OCI-LY7 (cell line): ENCODE results near the gene SLC35E1. TPM values are rescaled to one million over a fixed set of nuclear protein-coding genes. Genes with fewer than 3 reads are reported as not detected.

Experiments used
- BruUV-seq: library from RNA; stranded (reverse); fragments of 400-500 nt; replicated peaks from 2 replicates; lab custom pipeline; 2021; lab: Mats Ljungman, UMichigan
- CTCF ChIA-PET: fragments of 300-600 bp; sonication (Branson Sonifier 250); formaldehyde crosslinking; loops from one replicate; lab custom pipeline; 2022; ENCODE audit warnings: antibody characterized with exemption; ENCODE audit not compliant: unreplicated experiment; lab: Charles Lee
- POLR2A ChIA-PET: fragments of 300-600 bp; sonication (Branson Sonifier 250); formaldehyde crosslinking; loops from one replicate; lab custom pipeline; 2022; ENCODE audit warnings: antibody characterized with exemption; lab: Charles Lee
- DNase-seq: peaks from one replicate; pipeline ENCODE4 v3.0.0-alpha.2; 2015; ENCODE audit warnings: low spot score
- H2AFZ ChIP-seq: fragments of 200-600 bp; sonication (generic), shearing (Covaris generic); 2 replicates; pipeline ENCODE4 v1.6.1; 2014; ENCODE audit warnings: mild to moderate bottlenecking, antibody characterized with exemption, low read length, moderate library complexity
- H3K27ac ChIP-seq: fragments of 200-600 bp; sonication (generic); 2 replicates; pipeline ENCODE4 v1.5.1; 2014; ENCODE audit warnings: mixed run types, low read depth, mild to moderate bottlenecking, moderate library complexity, low read length, inconsistent platforms; ENCODE audit not compliant: poor library complexity, severe bottlenecking
- H3K36me3 ChIP-seq: fragments of 200-600 bp; sonication (generic); 2 replicates; pipeline ENCODE4 v1.6.1; 2014; ENCODE audit warnings: mild to moderate bottlenecking, antibody characterized with exemption, low read length, moderate library complexity, mixed read lengths; ENCODE audit not compliant: insufficient read depth
- H3K4me1 ChIP-seq: fragments of 200-600 bp; sonication (generic); 2 replicates; pipeline ENCODE4 v1.5.1; 2014; ENCODE audit warnings: mild to moderate bottlenecking, low read length; ENCODE audit not compliant: insufficient read depth, poor library complexity, severe bottlenecking
- H3K4me2 ChIP-seq: fragments of 200-600 bp; sonication (generic); 2 replicates; pipeline ENCODE4 v1.6.1; 2014; ENCODE audit warnings: mild to moderate bottlenecking, low read length
- H3K4me3 ChIP-seq: fragments of 200-600 bp; sonication (generic); 2 replicates; pipeline ENCODE4 v1.5.1; 2014; ENCODE audit warnings: mild to moderate bottlenecking, low read depth, low read length; ENCODE audit not compliant: poor library complexity, severe bottlenecking
- H3K79me2 ChIP-seq: fragments of 200-600 bp; sonication (generic); 2 replicates; pipeline ENCODE4 v1.6.1; 2016; ENCODE audit warnings: low read depth, mild to moderate bottlenecking, low read length, moderate library complexity, mixed read lengths; ENCODE audit not compliant: insufficient read depth
- H3K9me2 ChIP-seq: fragments of 200-600 bp; sonication (generic); 2 replicates; pipeline ENCODE4 v1.6.1; 2016; ENCODE audit warnings: mild to moderate bottlenecking, low read length, mixed read lengths; ENCODE audit not compliant: insufficient read depth
- H3K9me3 ChIP-seq: fragments of 200-600 bp; sonication (generic); 2 replicates; pipeline ENCODE4 v1.6.1; 2014; ENCODE audit warnings: mild to moderate bottlenecking, mixed run types, low read length, mixed read lengths
- H4K20me1 ChIP-seq: fragments of 200-600 bp; sonication (generic); 2 replicates; pipeline ENCODE4 v1.6.1; 2014; ENCODE audit warnings: mild to moderate bottlenecking, antibody characterized with exemption, low read length, moderate library complexity, mixed read lengths; ENCODE audit not compliant: insufficient read depth
- EZH2phosphoT487 ChIP-seq: fragments of 200-600 bp; sonication (generic); IDR thresholded peaks from 2 replicates; pipeline ENCODE4 v1.6.1; 2018; ENCODE audit warnings: low read depth, borderline replicate concordance, mild to moderate bottlenecking, mixed run types, antibody characterized with exemption, low read length, moderate library complexity, mixed read lengths
- intact Hi-C: fragments of 100-400 bp; cut with micrococcal nuclease; formaldehyde crosslinking; loops from one replicate; pipeline ENCODE4 v1.10.0; 2022; ENCODE audit not compliant: unreplicated experiment
- total RNA-seq, 2 experiments: library from RNA; depleted of rRNA in 1 of 2; stranded (reverse); fragments of >200 nt in 1 of 2; shearing (Covaris generic) in 1 of 2; gene quantifications; 2 replicates each; pipeline ENCODE4 v1.2.3, GENCODE V29; 2014 to 2022
- TF ChIP-seq, protein P1 (sequence below): fragments of 200-600 bp; sonication (generic); conservative IDR thresholded peaks from 2 replicates; pipeline ENCODE4 v1.5.1; 2014; ENCODE audit warnings: mild to moderate bottlenecking, antibody characterized with exemption, low read length, moderate library complexity, mixed read lengths

The SLC35E1 gene
- total RNA-seq, 2 experiments from 2014 or later: 21.1 to 41.2 TPM

GRCh38 chr19:16581971-16582343, 9.7 kb upstream of the SLC35E1 start:
- CTCF ChIA-PET: interaction anchor here (0.6 kb wide), 1 partner anchor 8 kb away, joined by 3 read pairs; no protein-coding TSS in a partner anchor
- POLR2A ChIA-PET: no interaction called here
- no peak overlapping the region for H3K4me2 ChIP-seq

GRCh38 chr19:16581145-16581970, 9.1 kb upstream of the SLC35E1 start:
- ChIA-PET POLR2A (no interaction called here), CTCF (interaction anchor here (0.6 kb wide), 1 partner anchor 8 kb away, joined by 3 read pairs; no protein-coding TSS in a partner anchor)
- Histone ChIP-seq H3K9me2 (no peaks in the 10 kb centered on the region), H3K9me3 (no peaks in the 10 kb centered on the region), H4K20me1 (peaks cover 11% of the 10 kb centered on the region), H3K79me2 (peaks cover 87% of the 10 kb centered on the region), H3K4me3 (no peak overlapping the region), H3K4me2 (no peak overlapping the region), H3K27ac (no peak overlapping the region), H2AFZ (no peak overlapping the region), H3K36me3 (peaks cover 55% of the 10 kb centered on the region), H3K4me1 (peaks cover 51% of the 10 kb centered on the region)
- no peak for DNase-seq
- no TSS peak for BruUV-seq
- TF ChIP-seq, protein P1, sequence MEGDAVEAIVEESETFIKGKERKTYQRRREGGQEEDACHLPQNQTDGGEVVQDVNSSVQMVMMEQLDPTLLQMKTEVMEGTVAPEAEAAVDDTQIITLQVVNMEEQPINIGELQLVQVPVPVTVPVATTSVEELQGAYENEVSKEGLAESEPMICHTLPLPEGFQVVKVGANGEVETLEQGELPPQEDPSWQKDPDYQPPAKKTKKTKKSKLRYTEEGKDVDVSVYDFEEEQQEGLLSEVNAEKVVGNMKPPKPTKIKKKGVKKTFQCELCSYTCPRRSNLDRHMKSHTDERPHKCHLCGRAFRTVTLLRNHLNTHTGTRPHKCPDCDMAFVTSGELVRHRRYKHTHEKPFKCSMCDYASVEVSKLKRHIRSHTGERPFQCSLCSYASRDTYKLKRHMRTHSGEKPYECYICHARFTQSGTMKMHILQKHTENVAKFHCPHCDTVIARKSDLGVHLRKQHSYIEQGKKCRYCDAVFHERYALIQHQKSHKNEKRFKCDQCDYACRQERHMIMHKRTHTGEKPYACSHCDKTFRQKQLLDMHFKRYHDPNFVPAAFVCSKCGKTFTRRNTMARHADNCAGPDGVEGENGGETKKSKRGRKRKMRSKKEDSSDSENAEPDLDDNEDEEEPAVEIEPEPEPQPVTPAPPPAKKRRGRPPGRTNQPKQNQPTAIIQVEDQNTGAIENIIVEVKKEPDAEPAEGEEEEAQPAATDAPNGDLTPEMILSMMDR: no peak
- no peak for TF ChIP-seq EZH2phosphoT487
- intact Hi-C loops: no loop called here

More at GRCh38 chr19:16581971-16582343, 9.7 kb upstream of the SLC35E1 start:
- Histone ChIP-seq H3K9me2 (no peaks in the 10 kb centered on the region), H4K20me1 (peaks cover 11% of the 10 kb centered on the region), H3K27ac (no peak overlapping the region), H3K9me3 (no peaks in the 10 kb centered on the region), H3K36me3 (peaks cover 49% of the 10 kb centered on the region), H3K4me3 (no peak overlapping the region), H2AFZ (no peak overlapping the region), H3K4me1 (peaks cover 57% of the 10 kb centered on the region), H3K79me2 (peaks cover 93% of the 10 kb centered on the region)
- no TSS peak for BruUV-seq
- intact Hi-C loops: no loop called here
- no peak for TF ChIP-seq EZH2phosphoT487
- TF ChIP-seq, protein P1: no peak
- DNase-seq: no peak

DNA sequence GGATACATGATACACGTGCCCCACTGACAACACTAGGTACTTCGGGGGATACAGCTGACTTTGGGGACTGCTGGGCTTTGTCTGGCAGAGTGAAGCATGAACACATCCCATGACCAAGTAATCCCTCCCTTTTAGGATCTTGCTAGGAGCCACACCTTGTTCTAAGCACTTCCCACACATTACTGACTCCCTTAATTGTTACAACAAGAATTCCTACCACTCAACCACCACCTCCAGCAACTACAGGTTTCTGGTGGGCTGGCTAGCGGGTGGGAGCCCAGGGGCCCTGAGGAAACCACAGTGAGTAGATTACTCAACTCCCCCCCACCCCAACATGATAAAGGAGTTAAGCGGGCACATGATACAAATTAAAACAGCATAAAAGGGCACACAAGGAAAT, 7.2 kb upstream of the SLC35E1 start:
- Histone ChIP-seq H3K4me3 (no peak overlapping the region), H3K27ac (no peak overlapping the region), H3K9me3 (no peaks in the 10 kb centered on the region), H3K4me2 (no peak overlapping the region), H4K20me1 (peaks cover 11% of the 10 kb centered on the region), H2AFZ (no peak overlapping the region), H3K4me1 (peaks cover 34% of the 10 kb centered on the region), H3K9me2 (no peaks in the 10 kb centered on the region), H3K79me2 (peaks cover 71% of the 10 kb centered on the region), H3K36me3 (peaks cover 72% of the 10 kb centered on the region)
- DNase-seq: no peak
- POLR2A ChIA-PET: no interaction called here
- TF ChIP-seq EZH2phosphoT487: no peak
- BruUV-seq: no TSS peak
- intact Hi-C loops: no loop called here
- CTCF ChIA-PET: no interaction called here
